ENCODE data around the gene NFATC4.
A peak's percentile ranks its signal among the peaks of the same experiment; 100 is the strongest.

The NFATC4 gene

GRCh38 chr14:24339284-24340151, 28.5 kb upstream of the NFATC4 start, which contains the start of gene RIPK3:
TSS of gene RIPK3 (minus strand) at chr14:24339991. CDS start at chr14:24339826, 165 bp downstream.
- H3K4me3 ChIP-seq (ENCODE audit: low read length), result peak within 1 kb of the TSS; percentile 64
- no peak for TF ChIP-seq CTCF (conservative IDR thresholded peaks at IDR 0.05; ENCODE audit: low read length)
- DNase-seq (ENCODE audit: low read depth), result no peak

GRCh38 chr14:24340606-24341005, 27.4 kb upstream of the NFATC4 start:
- H3K4me3 ChIP-seq (ENCODE audit: low read length), result no peak overlapping the region
- no peak for DNase-seq (ENCODE audit: low read depth)
- TF ChIP-seq CTCF (conservative IDR thresholded peaks at IDR 0.05; ENCODE audit: low read length), result no peak

GRCh38 chr14:24342889-24343288, 25.1 kb upstream of the NFATC4 start:
- no peak overlapping the region for H3K4me3 ChIP-seq (ENCODE audit: low read length)
- DNase-seq (ENCODE audit: low read depth), result no peak
- no peak for TF ChIP-seq CTCF (conservative IDR thresholded peaks at IDR 0.05; ENCODE audit: low read length)

GRCh38 chr14:24343795-24344660, 24.0 kb upstream of the NFATC4 start:
- no peak for TF ChIP-seq CTCF (conservative IDR thresholded peaks at IDR 0.05; ENCODE audit: low read length)
- H3K4me3 ChIP-seq (ENCODE audit: low read length), result no peak overlapping the region
- no peak for DNase-seq (ENCODE audit: low read depth)

- H3K4me3 ChIP-seq (ENCODE audit: low read length), result no peak overlapping the region
- DNase-seq (ENCODE audit: low read depth), result no peak
- TF ChIP-seq CTCF (conservative IDR thresholded peaks at IDR 0.05; ENCODE audit: low read length), result no peak
These were observed 20.9 kb upstream of the NFATC4 start for GRCh38 chr14:24347134-24347533.

- H3K4me3 ChIP-seq (ENCODE audit: low read length), result no peak overlapping the region
- no peak for DNase-seq (ENCODE audit: low read depth)
- no peak for TF ChIP-seq CTCF (conservative IDR thresholded peaks at IDR 0.05; ENCODE audit: low read length)
These were observed 19.8 kb upstream of the NFATC4 start for GRCh38 chr14:24348186-24348585.

Data from AG10803 (cell line).